ENCODE measurements around the gene LMTK2.

Gene LMTK2

GRCh38 chr7:98178321-98178720 is 71.7 kb downstream of the LMTK2 start:
- no peak for TF ChIP-seq CTCF (IDR thresholded peaks at IDR 0.05; ENCODE audit: control insufficient read depth, insufficient read depth, low read depth, low read length, missing control alignments)
- DNase-seq (ENCODE audit: low read depth): no peak
- no peak overlapping the region for H3K4me3 ChIP-seq (ENCODE audit: control insufficient read depth, low read depth, low read length)

DNA sequence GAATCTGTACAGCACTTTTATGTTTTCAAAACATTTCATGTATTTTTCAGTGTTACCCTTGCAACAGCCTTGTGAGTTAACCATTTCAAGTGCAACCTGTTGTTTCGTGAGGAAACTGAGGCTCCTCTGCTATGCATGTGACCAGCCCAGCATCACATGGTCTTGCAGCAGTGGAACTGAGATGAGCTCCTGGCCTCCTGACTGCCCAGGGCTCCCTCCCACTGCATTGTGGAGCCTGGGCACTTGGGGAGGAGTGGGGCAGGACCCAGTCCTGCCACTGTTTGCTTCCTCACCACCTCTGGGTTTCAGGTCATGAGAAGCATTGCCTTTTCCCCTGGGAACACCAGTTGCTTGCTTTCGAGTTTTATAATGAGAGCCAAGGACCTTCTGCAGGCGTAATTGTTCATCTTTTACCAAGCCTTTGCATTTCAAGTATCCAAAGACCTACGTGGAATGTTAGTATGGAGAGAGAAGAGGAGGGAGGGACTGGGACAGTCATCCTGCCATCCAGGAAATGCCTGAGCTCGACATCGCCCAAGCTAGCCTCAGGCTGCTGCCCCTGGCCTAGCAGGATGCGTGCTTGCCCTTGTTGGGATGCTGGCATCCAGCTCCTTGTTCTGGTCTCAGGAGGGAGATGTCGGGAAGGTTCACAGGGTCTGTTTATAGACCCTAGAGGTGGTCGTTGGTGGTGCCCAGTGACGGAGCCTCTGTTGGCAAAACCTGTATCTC is 72.3 kb downstream of the LMTK2 start:
- TF ChIP-seq CTCF (IDR thresholded peaks at IDR 0.05; ENCODE audit: control insufficient read depth, insufficient read depth, low read depth, low read length, missing control alignments): no peak
- no peak for DNase-seq (ENCODE audit: low read depth)
- no peak overlapping the region for H3K4me3 ChIP-seq (ENCODE audit: control insufficient read depth, low read depth, low read length)

DNA sequence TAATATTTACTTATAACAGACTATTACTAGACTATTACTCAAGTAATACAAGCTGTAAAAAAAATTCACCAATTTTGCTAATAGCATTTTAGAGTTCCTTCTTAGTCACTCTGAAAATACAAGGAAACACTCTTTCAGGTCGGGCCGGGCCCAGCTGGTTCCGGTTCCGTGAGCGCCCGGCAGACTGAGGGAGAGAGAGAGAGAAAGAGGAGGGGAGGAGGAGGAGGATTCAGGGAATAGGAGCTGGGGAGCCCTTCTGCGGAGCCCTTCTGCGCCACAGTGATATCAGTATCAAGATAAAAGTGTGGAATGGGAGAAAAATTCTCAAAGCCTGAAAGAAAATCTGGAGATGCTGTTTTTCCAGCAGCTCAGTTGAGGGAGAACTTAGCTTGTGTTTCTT is 74.1 kb downstream of the LMTK2 start:
- DNase-seq (ENCODE audit: low read depth): no peak
- H3K4me3 ChIP-seq (ENCODE audit: control insufficient read depth, low read depth, low read length): no peak overlapping the region
- TF ChIP-seq CTCF (IDR thresholded peaks at IDR 0.05; ENCODE audit: control insufficient read depth, insufficient read depth, low read depth, low read length, missing control alignments): no peak

GRCh38 chr7:98185101-98185500 is 78.4 kb downstream of the LMTK2 start:
- no peak for TF ChIP-seq CTCF (IDR thresholded peaks at IDR 0.05; ENCODE audit: control insufficient read depth, insufficient read depth, low read depth, low read length, missing control alignments)

GRCh38 chr7:98186452-98187137 is 79.9 kb downstream of the LMTK2 start:
- no peak overlapping the region for H3K4me3 ChIP-seq (ENCODE audit: control insufficient read depth, low read depth, low read length)
- TF ChIP-seq CTCF (IDR thresholded peaks at IDR 0.05; ENCODE audit: control insufficient read depth, insufficient read depth, low read depth, low read length, missing control alignments): no peak
- no peak for DNase-seq (ENCODE audit: low read depth)

More at GRCh38 chr7:98185101-98185500, 78.4 kb downstream of the LMTK2 start:
- H3K4me3 ChIP-seq (ENCODE audit: control insufficient read depth, low read depth, low read length): no peak overlapping the region
- DNase-seq (ENCODE audit: low read depth): no peak

DNA sequence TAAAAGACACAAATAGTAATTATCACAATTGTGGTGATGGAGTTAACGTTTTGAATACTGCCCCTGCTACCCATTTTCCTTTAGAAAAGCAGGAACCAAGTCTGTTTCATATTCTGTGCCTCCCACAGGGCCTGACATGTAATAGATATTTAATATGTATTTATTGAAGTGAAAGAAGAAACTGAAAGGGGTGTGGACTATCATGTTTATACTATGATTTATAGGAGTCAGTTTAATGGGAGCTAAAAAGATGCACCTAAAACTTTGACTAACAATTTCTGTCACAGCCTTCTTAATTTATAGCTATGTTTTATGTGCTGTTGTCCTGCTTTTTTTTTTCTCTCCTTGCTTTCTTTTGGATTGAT is 80.5 kb downstream of the LMTK2 start:
- no peak for DNase-seq (ENCODE audit: low read depth)
- no peak overlapping the region for H3K4me3 ChIP-seq (ENCODE audit: control insufficient read depth, low read depth, low read length)
- no peak for TF ChIP-seq CTCF (IDR thresholded peaks at IDR 0.05; ENCODE audit: control insufficient read depth, insufficient read depth, low read depth, low read length, missing control alignments)
